Activated CD4-positive, alpha-beta T cell treated with anti-CD3 and anti-CD28 coated beads for 1 hour (primary cell): Measurements from ENCODE around the gene PIK3C2B.
"Not testable (repeated sequence)": the region's sequence is repeated elsewhere in the genome, so short reads cannot be mapped to it uniquely, and the experiment has no call there.

Experiments
- DNase-seq: peaks from one replicate; pipeline ENCODE4 v3.0.0-alpha.2; 2020

Gene PIK3C2B

GRCh38 chr1:204494281-204495077 is at the start of gene PIK3C2B:
Gene PIK3C2B, minus strand, starts transcription at chr1:204494805. Its CDS starts 25,003 bp downstream, at chr1:204469802.
- peak; percentile 50 for DNase-seq

- DNase-seq: no peak
These were observed 49.7 kb upstream of the PIK3C2B start for GRCh38 chr1:204544321-204544720.

- DNase-seq: no peak
These were observed 47.0 kb upstream of the PIK3C2B start for GRCh38 chr1:204541626-204542025.

- no peak for DNase-seq
These were observed 38.2 kb upstream of the PIK3C2B start for GRCh38 chr1:204532832-204533231.

GRCh38 chr1:204530932-204531331 is 36.3 kb upstream of the PIK3C2B start:
- DNase-seq: no peak

GRCh38 chr1:204529371-204529895 is 34.8 kb upstream of the PIK3C2B start:
- no peak for DNase-seq

- no peak for DNase-seq
These were observed 34.1 kb upstream of the PIK3C2B start for GRCh38 chr1:204528677-204529076.

- no peak for DNase-seq
These were observed 33.6 kb upstream of the PIK3C2B start for GRCh38 chr1:204528241-204528640.

- DNase-seq: no peak
These were observed 30.4 kb upstream of the PIK3C2B start for GRCh38 chr1:204524986-204525385.

GRCh38 chr1:204523605-204524215 is 29.1 kb upstream of the PIK3C2B start:
- DNase-seq: no peak

- not testable (repeated sequence) for DNase-seq
These were observed 27.4 kb upstream of the PIK3C2B start for GRCh38 chr1:204521941-204522521.

- DNase-seq: peak; percentile 49
These were observed 26.5 kb upstream of the PIK3C2B start for GRCh38 chr1:204520834-204521709.

- not testable (repeated sequence) for DNase-seq
These were observed 22.8 kb upstream of the PIK3C2B start for GRCh38 chr1:204517382-204517781.

GRCh38 chr1:204516180-204516879 is 21.7 kb upstream of the PIK3C2B start, which contains the start of gene MDM4:
Gene MDM4, plus strand, starts transcription at chr1:204516406. Its CDS starts 9,113 bp downstream, at chr1:204525519.
- DNase-seq: peak; percentile 88

GRCh38 chr1:204514828-204515227 is 20.2 kb upstream of the PIK3C2B start:
- no peak for DNase-seq

- peak; percentile 28 for DNase-seq
These were observed 18.6 kb upstream of the PIK3C2B start for GRCh38 chr1:204513117-204513716.

GRCh38 chr1:204511366-204511765 is 16.8 kb upstream of the PIK3C2B start:
- no peak for DNase-seq

- DNase-seq: no peak
These were observed 14.6 kb upstream of the PIK3C2B start for GRCh38 chr1:204509186-204509635.

- DNase-seq: no peak
These were observed 12.9 kb upstream of the PIK3C2B start for GRCh38 chr1:204507317-204508105.

- DNase-seq: peak; percentile 87
These were observed 12.3 kb upstream of the PIK3C2B start for GRCh38 chr1:204506969-204507316.
